ENCODE measurements around the gene TLE1. TPM values are rescaled to one million over a fixed set of nuclear protein-coding genes. Genes with fewer than 3 reads are reported as not detected.

Gene TLE1
- total RNA-seq, 1 experiment from 2014 or later = 21.9 TPM

DNA sequence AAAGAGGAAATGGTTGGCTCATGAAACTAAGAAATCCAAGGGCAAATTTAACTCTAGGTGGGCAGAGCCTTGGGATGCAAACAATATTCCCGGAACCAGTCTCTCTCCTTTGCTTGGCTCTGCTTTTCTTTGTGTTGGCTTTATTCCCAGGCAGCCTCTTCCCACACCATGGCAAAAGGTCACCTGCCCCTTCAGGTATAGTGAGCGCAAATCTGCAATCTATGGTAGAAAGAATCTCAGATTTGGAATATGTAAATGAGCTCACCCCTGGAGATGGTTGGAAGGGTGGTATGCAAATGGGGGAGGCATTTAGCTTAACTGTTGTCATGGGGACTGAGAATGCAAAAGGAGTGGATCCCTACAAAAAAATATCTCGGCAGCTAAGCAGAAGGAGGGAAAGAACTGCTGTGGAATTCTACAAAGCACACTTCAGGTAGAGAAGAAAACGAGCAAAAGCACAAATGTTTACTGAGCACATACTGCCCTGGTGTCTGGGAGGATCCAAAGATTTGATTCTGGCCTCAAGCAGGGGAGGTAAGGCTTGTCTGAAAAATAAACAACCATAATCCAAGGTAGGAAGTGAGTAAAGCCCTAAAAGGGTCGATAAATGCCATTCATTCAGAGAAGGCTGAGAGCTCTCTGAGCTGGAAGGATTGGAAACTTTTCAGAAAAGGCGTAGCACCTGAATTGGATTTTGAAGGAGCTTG, 139.7 kb downstream of the TLE1 start:
- H3K27ac Mint-ChIP-seq (ENCODE audit: low read depth, unreplicated experiment) = no peak overlapping the region
- no peaks in the 10 kb centered on the region for H3K27me3 Mint-ChIP-seq (ENCODE audit: insufficient read depth, unreplicated experiment)
- intact Hi-C loops (cut with micrococcal nuclease) = no loop called here
- ChIA-PET CTCF (interaction anchor here (0.6 to 1.1 kb wide), 3 partner anchors 13 to 630 kb away, joined by 3 to 4 read pairs (median 4); no protein-coding TSS in a partner anchor), POLR2A (no interaction called here)
- TF ChIP-seq, protein P1, sequence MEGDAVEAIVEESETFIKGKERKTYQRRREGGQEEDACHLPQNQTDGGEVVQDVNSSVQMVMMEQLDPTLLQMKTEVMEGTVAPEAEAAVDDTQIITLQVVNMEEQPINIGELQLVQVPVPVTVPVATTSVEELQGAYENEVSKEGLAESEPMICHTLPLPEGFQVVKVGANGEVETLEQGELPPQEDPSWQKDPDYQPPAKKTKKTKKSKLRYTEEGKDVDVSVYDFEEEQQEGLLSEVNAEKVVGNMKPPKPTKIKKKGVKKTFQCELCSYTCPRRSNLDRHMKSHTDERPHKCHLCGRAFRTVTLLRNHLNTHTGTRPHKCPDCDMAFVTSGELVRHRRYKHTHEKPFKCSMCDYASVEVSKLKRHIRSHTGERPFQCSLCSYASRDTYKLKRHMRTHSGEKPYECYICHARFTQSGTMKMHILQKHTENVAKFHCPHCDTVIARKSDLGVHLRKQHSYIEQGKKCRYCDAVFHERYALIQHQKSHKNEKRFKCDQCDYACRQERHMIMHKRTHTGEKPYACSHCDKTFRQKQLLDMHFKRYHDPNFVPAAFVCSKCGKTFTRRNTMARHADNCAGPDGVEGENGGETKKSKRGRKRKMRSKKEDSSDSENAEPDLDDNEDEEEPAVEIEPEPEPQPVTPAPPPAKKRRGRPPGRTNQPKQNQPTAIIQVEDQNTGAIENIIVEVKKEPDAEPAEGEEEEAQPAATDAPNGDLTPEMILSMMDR (IDR thresholded peaks at IDR 0.05; ENCODE audit: unreplicated experiment) = no peak
- peak; percentile 72 for DNase-seq (ENCODE audit: unreplicated experiment)
- no TSS peak for BruUV-seq (replicated peaks)
- H3K36me3 Mint-ChIP-seq (ENCODE audit: insufficient read depth, unreplicated experiment) = no peaks in the 10 kb centered on the region
- H3K4me3 Mint-ChIP-seq (ENCODE audit: unreplicated experiment) = no peak overlapping the region
- peaks cover 7% of the 10 kb centered on the region for H3K4me1 Mint-ChIP-seq (ENCODE audit: insufficient read depth, unreplicated experiment)
- no peaks in the 10 kb centered on the region for H3K9me3 Mint-ChIP-seq (ENCODE audit: unreplicated experiment)

DNA sequence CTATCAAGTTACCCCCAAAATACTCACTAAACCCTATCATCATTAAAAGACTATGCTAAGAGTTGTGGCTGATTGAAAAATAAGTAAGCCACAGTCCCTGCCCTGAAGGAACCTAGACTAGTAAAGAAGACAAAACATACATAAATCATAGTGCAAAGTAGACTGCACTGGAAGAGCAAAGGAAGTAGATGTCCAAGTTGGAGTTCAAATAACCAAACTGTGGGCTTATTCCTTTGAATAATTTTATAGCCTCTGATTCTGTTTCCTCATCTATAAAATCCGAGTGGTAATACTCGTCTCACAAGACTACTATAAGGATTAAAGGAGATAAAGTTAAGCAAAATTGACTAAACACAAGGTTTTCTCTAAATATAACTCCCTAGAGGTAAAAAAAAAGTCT, 140.4 kb downstream of the TLE1 start:
- CTCF ChIA-PET = no interaction called here
- Mint-ChIP-seq H3K4me3 (ENCODE audit: unreplicated experiment) (no peak overlapping the region), H3K4me1 (ENCODE audit: insufficient read depth, unreplicated experiment) (peaks cover 7% of the 10 kb centered on the region), H3K36me3 (ENCODE audit: insufficient read depth, unreplicated experiment) (no peaks in the 10 kb centered on the region), H3K27ac (ENCODE audit: low read depth, unreplicated experiment) (no peak overlapping the region), H3K27me3 (ENCODE audit: insufficient read depth, unreplicated experiment) (no peaks in the 10 kb centered on the region), H3K9me3 (ENCODE audit: unreplicated experiment) (no peaks in the 10 kb centered on the region)
- POLR2A ChIA-PET = no interaction called here
- TF ChIP-seq, protein P1 (IDR thresholded peaks at IDR 0.05; ENCODE audit: unreplicated experiment) = no peak
- intact Hi-C loops (cut with micrococcal nuclease) = no loop called here
- DNase-seq (ENCODE audit: unreplicated experiment) = no peak
- no TSS peak for BruUV-seq (replicated peaks)

DNA sequence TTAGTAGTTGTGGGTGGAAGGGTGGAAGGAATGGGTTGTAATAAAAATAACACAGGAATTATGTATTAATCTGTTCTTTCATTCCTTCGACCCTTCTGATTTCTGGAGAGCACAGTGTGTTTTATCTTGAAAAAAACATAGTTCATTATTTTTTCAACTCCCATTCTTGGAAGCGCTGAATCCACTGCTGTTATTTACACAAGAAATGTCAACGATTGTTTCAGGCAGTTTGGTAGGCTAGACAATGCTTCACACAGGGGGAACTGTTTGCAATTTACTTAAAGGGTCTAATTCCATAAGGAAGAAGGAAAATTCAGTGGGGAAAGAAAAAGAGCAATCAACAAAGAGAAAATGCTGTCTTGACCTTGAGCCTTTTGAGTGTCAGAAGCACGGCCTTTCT, 142.9 kb downstream of the TLE1 start:
- intact Hi-C loops (cut with micrococcal nuclease) = no loop called here
- Mint-ChIP-seq H3K4me1 (ENCODE audit: insufficient read depth, unreplicated experiment) (peaks cover 7% of the 10 kb centered on the region), H3K27me3 (ENCODE audit: insufficient read depth, unreplicated experiment) (no peaks in the 10 kb centered on the region), H3K27ac (ENCODE audit: low read depth, unreplicated experiment) (no peak overlapping the region), H3K9me3 (ENCODE audit: unreplicated experiment) (no peaks in the 10 kb centered on the region), H3K36me3 (ENCODE audit: insufficient read depth, unreplicated experiment) (no peaks in the 10 kb centered on the region), H3K4me3 (ENCODE audit: unreplicated experiment) (no peak overlapping the region)
- TF ChIP-seq, protein P1 (IDR thresholded peaks at IDR 0.05; ENCODE audit: unreplicated experiment) = no peak
- DNase-seq (ENCODE audit: unreplicated experiment) = no peak
- POLR2A ChIA-PET = no interaction called here
- CTCF ChIA-PET = no interaction called here
- BruUV-seq (replicated peaks) = no TSS peak

DNA sequence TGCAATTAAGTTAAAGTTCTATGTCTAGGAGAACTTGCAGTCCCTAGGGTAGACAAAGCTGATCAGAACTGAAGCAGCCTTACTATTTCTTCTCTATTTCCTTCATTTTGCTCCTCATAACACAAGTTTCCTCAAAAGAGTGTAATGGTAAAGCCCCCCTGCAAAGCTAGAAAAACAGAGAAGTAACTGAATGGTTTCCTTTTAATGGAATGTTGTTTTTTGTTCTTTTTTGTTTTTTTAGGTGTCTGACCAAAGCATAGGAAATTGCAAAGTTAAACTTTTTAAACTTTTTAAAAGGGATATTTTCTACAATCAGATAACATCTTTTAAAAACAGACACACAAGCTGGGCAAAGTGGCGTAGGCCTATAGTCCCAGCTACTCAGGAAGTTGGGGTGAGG, 145.7 kb downstream of the TLE1 start:
- no peaks in the 10 kb centered on the region for H3K36me3 Mint-ChIP-seq (ENCODE audit: insufficient read depth, unreplicated experiment)
- no peak overlapping the region for H3K4me3 Mint-ChIP-seq (ENCODE audit: unreplicated experiment)
- TF ChIP-seq, protein P1 (IDR thresholded peaks at IDR 0.05; ENCODE audit: unreplicated experiment) = no peak
- ChIA-PET POLR2A (interaction anchor here (1.4 kb wide), 1 partner anchor 19 kb away, joined by 3 read pairs; no protein-coding TSS in a partner anchor), CTCF (interaction anchor here (0.7 kb wide), 2 partner anchors 25 to 143 kb away, joined by 4 to 5 read pairs; no protein-coding TSS in a partner anchor)
- H3K9me3 Mint-ChIP-seq (ENCODE audit: unreplicated experiment) = no peaks in the 10 kb centered on the region
- H3K4me1 Mint-ChIP-seq (ENCODE audit: insufficient read depth, unreplicated experiment) = no peaks in the 10 kb centered on the region
- no peaks in the 10 kb centered on the region for H3K27me3 Mint-ChIP-seq (ENCODE audit: insufficient read depth, unreplicated experiment)
- intact Hi-C loops (cut with micrococcal nuclease) = no loop called here
- no peak overlapping the region for H3K27ac Mint-ChIP-seq (ENCODE audit: low read depth, unreplicated experiment)
- DNase-seq (ENCODE audit: unreplicated experiment) = no peak
- no TSS peak for BruUV-seq (replicated peaks)

Measured in MCF 10A (cell line).